GM18526 (cell line): Measurements from ENCODE around the gene ULBP3.

Source experiments
- POLR2A ChIP-seq: IDR thresholded peaks from 3 replicates; pipeline ENCODE4 v1.6.1; 2011; ENCODE audit not compliant: insufficient read length; ENCODE audit errors: extremely low read depth

Gene ULBP3

GRCh38 chr6:150084426-150084825 lies 15.5 kb upstream of the ULBP3 start:
- no peak for TF ChIP-seq POLR2A

GRCh38 chr6:150083839-150084238 lies 14.9 kb upstream of the ULBP3 start:
- no peak for TF ChIP-seq POLR2A

- no peak for TF ChIP-seq POLR2A
Measured at GRCh38 chr6:150081702-150082101, 12.8 kb upstream of the ULBP3 start.

GRCh38 chr6:150079604-150080003 lies 10.7 kb upstream of the ULBP3 start:
- no peak for TF ChIP-seq POLR2A

GRCh38 chr6:150078788-150079187 lies 9.9 kb upstream of the ULBP3 start:
- TF ChIP-seq POLR2A: no peak

- TF ChIP-seq POLR2A: no peak
Measured at GRCh38 chr6:150076196-150076893, 7.4 kb upstream of the ULBP3 start.

GRCh38 chr6:150075034-150075421 lies 6.1 kb upstream of the ULBP3 start:
- TF ChIP-seq POLR2A: no peak

- TF ChIP-seq POLR2A: no peak
Measured at GRCh38 chr6:150072201-150072600, 3.3 kb upstream of the ULBP3 start.

- no peak for TF ChIP-seq POLR2A
Measured at GRCh38 chr6:150070236-150070818, 1.4 kb upstream of the ULBP3 start.

- no peak for TF ChIP-seq POLR2A
Measured at GRCh38 chr6:150069706-150070105, 785 bp upstream of the ULBP3 start.

GRCh38 chr6:150068151-150068550 lies 770 bp downstream of the ULBP3 start:
- TF ChIP-seq POLR2A: no peak

- no peak for TF ChIP-seq POLR2A
Measured at GRCh38 chr6:150065083-150065482, 3.8 kb downstream of the ULBP3 start.

GRCh38 chr6:150063640-150064039 lies 5.3 kb downstream of the ULBP3 start:
- no peak for TF ChIP-seq POLR2A

- no peak for TF ChIP-seq POLR2A
Measured at GRCh38 chr6:150058986-150059385, 9.9 kb downstream of the ULBP3 start.

- no peak for TF ChIP-seq POLR2A
Measured at GRCh38 chr6:150058231-150058792, 10.6 kb downstream of the ULBP3 start.

GRCh38 chr6:150057501-150057951 lies 11.4 kb downstream of the ULBP3 start:
- TF ChIP-seq POLR2A: no peak
